LNCaP clone FGC (cell line): ENCODE results near the gene ADM5.
"Not testable (repeated sequence)": the region's sequence is repeated elsewhere in the genome, so short reads cannot be mapped to it uniquely, and the experiment has no call there.

Experiments used
- DNase-seq: peaks from one replicate; pipeline ENCODE4 v3.0.0-alpha.2; 2011; ENCODE audit warnings: low read depth
- H3K4me3 ChIP-seq: 2 replicates; pipeline ENCODE4 v1.5.1; 2011; ENCODE audit warnings: mild to moderate bottlenecking, low read depth, low read length, control low read depth
- TF ChIP-seq, protein P1 (sequence below): IDR thresholded peaks from 2 replicates; pipeline ENCODE4 v1.5.1; 2012; ENCODE audit warnings: mild to moderate bottlenecking; ENCODE audit not compliant: control insufficient read depth, insufficient read depth; ENCODE audit errors: extremely low read depth

ADM5 gene

DNA sequence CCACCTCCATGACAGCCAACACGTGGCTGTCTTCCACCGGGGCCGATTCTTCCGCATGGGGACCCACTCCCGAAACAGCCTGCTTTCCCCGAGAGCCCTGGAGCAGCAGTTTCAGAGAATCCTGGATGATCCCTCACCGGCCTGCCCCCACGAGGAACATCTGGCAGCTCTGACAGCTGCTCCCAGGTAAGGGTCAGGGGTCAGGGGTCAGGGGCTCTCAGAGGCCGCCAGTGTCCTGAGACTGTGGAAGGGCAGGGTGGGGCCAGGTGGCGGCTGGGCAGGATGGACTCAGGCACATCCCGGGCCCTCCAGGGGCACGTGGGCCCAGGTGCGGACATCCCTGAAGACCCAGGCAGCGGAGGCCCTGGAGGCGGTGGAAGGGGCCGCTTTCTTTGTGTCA lies 16.5 kb downstream of the ADM5 start:
- no peak overlapping the region for H3K4me3 ChIP-seq
- no peak for DNase-seq
- TF ChIP-seq, protein P1, sequence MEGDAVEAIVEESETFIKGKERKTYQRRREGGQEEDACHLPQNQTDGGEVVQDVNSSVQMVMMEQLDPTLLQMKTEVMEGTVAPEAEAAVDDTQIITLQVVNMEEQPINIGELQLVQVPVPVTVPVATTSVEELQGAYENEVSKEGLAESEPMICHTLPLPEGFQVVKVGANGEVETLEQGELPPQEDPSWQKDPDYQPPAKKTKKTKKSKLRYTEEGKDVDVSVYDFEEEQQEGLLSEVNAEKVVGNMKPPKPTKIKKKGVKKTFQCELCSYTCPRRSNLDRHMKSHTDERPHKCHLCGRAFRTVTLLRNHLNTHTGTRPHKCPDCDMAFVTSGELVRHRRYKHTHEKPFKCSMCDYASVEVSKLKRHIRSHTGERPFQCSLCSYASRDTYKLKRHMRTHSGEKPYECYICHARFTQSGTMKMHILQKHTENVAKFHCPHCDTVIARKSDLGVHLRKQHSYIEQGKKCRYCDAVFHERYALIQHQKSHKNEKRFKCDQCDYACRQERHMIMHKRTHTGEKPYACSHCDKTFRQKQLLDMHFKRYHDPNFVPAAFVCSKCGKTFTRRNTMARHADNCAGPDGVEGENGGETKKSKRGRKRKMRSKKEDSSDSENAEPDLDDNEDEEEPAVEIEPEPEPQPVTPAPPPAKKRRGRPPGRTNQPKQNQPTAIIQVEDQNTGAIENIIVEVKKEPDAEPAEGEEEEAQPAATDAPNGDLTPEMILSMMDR = no peak

DNA sequence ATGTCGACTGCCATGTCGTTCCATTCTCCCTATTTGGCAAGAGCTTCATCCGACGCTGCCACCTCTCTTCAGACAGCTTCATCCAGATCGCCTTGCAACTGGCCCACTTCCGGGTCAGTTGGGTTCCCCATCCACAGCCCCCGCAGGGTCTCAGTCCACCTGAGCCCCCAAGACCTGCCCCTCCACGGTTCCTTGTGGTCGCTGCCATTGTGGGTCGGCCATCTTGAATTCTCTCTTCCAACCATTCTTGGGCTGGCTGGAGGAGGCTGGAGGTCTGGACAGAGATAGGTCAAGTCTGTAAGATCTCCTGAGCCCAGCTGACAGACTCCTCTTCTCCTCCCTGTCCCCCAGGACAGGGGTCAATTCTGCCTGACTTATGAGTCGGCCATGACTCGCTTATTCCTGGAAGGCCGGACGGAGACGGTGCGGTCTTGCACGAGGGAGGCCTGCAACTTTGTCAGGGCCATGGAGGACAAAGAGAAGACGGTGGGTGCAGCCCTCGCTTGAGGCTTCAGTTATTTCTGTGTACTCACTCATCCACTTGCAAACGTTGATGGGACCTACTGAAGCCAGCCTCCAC lies 21.1 kb downstream of the ADM5 start:
- no peak overlapping the region for H3K4me3 ChIP-seq
- DNase-seq = no peak
- TF ChIP-seq, protein P1 = no peak

DNA sequence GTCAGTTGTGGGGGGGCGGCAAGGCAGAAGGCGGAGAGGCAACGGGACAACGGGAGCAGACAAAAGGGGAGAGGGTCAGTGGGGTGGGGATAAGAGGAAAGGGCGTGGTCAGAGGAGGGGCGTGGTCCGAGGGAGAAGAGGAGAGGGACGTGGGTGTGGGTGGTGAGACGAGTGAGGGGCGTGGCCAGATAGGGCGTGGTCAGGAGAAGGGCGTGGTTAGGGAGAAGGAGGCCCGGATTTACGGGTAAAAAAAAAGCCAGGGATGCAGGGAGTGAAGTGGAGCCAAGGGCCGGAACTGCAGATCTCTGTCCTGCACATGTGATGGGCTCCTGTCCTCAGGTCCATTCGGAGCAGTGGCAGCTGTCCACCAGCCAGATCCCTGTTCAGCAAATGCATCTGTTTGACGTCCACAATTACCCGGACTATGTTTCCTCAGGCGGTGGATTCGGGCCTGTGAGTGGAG lies 23.0 kb downstream of the ADM5 start:
- no peak for DNase-seq

DNA sequence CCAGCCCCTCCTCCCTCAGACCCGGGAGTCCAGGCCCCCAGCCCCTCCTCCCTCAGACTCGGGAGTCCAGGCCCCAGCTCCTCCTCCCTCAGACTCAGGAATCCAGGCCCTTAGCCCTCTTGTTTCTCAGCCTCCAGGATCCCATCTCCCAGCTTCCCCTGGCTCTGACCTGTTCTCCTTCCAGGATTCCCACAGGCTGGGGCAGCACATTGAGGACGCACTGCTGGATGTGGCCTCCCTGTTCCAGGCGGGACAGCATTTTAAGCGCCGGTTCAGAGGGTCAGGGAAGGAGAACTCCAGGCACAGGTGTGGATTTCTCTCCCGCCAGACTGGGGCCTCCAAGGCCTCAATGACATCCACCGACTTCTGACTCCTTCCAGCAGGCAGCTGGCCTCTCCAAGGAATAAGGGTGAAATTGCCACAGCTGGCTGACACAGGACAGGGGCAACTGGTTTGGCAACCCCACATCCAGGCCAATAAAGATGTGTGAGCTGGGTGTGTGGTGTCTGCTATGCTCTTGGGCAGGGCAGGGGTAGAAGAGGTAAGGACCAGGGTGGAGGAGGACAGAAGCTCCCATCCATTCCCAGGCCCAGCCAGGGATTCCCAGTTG lies 23.9 kb downstream of the ADM5 start:
- no peak overlapping the region for H3K4me3 ChIP-seq
- peak; percentile 54 for DNase-seq
- TF ChIP-seq, protein P1 = no peak

More for the DNA sequence above, 23.0 kb downstream of the ADM5 start:
- TF ChIP-seq, protein P1 = no peak
- H3K4me3 ChIP-seq = no peak overlapping the region

DNA sequence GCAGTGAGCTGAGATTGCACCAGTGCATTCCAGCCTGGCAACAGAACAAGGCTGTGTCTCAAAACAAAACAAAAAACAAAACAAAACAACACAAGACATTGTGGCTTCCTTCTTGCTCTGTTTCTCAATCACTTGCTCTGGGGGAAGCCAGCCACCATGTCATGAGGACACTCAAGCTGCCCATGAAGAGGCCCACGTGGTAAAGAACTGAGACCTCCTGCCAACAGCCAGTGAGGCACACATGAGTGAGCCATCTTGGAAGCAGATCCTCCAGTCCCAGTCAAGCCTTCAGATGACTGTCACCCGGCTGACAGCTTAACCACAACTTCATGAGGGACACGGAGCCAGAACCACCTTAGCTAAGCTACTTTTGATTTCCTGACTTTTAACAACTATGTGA lies 26.8 kb downstream of the ADM5 start:
- TF ChIP-seq, protein P1 = no peak
- DNase-seq = no peak
- H3K4me3 ChIP-seq = no peak overlapping the region

DNA sequence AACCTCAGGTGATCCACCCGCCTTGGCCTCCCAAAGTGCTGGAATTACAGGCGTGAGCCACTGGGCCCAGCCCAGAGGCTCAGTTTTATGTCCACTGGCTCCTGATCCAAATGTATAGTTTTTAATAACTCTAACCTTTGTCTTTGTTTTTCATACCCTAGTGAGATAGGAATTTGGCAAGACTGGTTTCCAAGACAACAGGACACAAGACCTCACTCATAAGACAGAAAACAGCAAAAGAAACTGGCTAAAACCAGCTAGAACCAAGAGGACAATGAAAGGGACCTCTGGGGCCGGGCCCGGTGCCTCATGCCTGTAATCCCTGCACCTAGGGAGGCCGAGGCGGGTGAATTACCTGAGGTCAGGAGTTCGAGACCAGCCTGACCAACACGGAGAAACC lies 29.1 kb downstream of the ADM5 start:
- no peak overlapping the region for H3K4me3 ChIP-seq
- DNase-seq = no peak
- TF ChIP-seq, protein P1 = no peak

DNA sequence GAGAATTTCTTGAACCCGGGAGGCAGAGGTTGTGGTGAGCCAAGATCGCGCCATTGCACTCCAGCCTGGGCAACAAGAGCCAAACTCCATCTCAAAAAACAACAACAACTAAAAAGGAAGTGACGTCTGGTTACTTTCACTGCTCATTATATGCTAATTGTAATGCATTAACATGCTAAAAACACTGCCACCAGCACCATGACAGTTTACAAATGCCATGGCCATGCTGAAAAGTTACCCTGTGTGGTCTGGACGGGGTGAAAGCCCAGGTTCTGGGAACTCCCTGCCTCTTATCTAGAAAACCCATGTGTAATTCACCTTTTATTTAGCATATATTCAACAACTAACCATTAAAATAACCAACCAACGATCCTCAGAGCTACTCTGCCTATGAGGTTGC lies 29.6 kb downstream of the ADM5 start:
- no peak overlapping the region for H3K4me3 ChIP-seq
- TF ChIP-seq, protein P1 = no peak
- no peak for DNase-seq

DNA sequence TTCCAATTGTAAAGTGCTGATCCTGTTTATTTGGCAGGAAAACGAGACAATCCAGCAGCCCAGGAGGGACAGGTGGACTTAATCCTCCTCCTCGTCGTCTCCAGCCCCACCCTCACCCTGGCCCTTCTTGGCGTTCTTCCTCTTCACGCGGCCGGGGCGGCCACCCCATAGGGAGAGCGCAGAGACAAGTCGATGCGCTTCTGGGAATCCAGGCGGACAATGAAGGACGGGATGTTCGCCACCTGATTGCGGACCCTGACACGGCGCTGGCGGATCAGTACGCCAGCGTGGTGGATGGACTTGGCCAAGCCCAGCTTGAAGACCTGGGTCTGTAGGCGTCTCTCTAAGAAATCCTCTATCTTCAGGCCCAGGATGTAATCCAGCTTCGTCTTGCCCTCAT lies 30.0 kb downstream of the ADM5 start:
- DNase-seq, H3K4me3 ChIP-seq: not testable (repeated sequence)
